Hepatocyte (in vitro differentiated cells): ENCODE results near the gene BRDT. TPM values are rescaled to one million over a fixed set of nuclear protein-coding genes. Genes with fewer than 3 reads are reported as not detected.
A peak's percentile ranks its signal among the peaks of the same experiment; 100 is the strongest.

Experiments used
- DNase-seq: peaks from one replicate; pipeline ENCODE4 v3.0.0-alpha.2; 2016; ENCODE audit warnings: low spot score
- H2AFZ ChIP-seq: fragments of 200-600 bp; sonication (generic); 2 replicates; pipeline ENCODE4 v1.6.0; 2016; ENCODE audit warnings: antibody characterized with exemption, mild to moderate bottlenecking
- H3K27ac ChIP-seq: fragments of 200-600 bp; sonication (generic); 2 replicates; pipeline ENCODE4 v1.5.1; 2016; ENCODE audit warnings: mild to moderate bottlenecking
- H3K27me3 ChIP-seq: fragments of 200-600 bp; sonication (generic); 2 replicates; pipeline ENCODE4 v1.6.1; 2016
- H3K36me3 ChIP-seq: fragments of 200-600 bp; sonication (generic); replicated peaks from 2 replicates; pipeline ENCODE4 v1.5.1; 2016; ENCODE audit warnings: low read depth; ENCODE audit not compliant: insufficient read depth
- H3K4me1 ChIP-seq: fragments of 200-600 bp; sonication (generic); 2 replicates; pipeline ENCODE4 v1.5.1; 2016; ENCODE audit warnings: mild to moderate bottlenecking, moderate library complexity; ENCODE audit not compliant: insufficient read depth
- H3K4me2 ChIP-seq: fragments of 200-600 bp; sonication (generic); 2 replicates; pipeline ENCODE4 v1.6.0; 2016
- H3K4me3 ChIP-seq: fragments of 200-600 bp; sonication (generic); 2 replicates; pipeline ENCODE4 v1.5.1; 2016; ENCODE audit warnings: mild to moderate bottlenecking
- H3K79me2 ChIP-seq: fragments of 200-600 bp; sonication (generic); 2 replicates; pipeline ENCODE4 v1.6.0; 2017; ENCODE audit warnings: mild to moderate bottlenecking
- H3K9me2 ChIP-seq: fragments of 200-600 bp; sonication (generic); replicated peaks from 2 replicates; pipeline ENCODE4 v1.6.0; 2017; ENCODE audit warnings: mild to moderate bottlenecking; ENCODE audit not compliant: insufficient read depth
- H3K9me3 ChIP-seq: fragments of 200-600 bp; sonication (generic); 2 replicates; pipeline ENCODE4 v1.5.1; 2016; ENCODE audit warnings: low read depth, mild to moderate bottlenecking
- H4K20me1 ChIP-seq: fragments of 200-600 bp; sonication (generic); 2 replicates; pipeline ENCODE4 v1.6.0; 2016; ENCODE audit warnings: mild to moderate bottlenecking; ENCODE audit not compliant: insufficient read depth, poor library complexity, severe bottlenecking
- CTCF ChIP-seq: fragments of 200-600 bp; sonication (generic); IDR thresholded peaks from 2 replicates; pipeline ENCODE4 v1.5.1; 2016; ENCODE audit warnings: antibody characterized with exemption, mild to moderate bottlenecking; ENCODE audit not compliant: poor library complexity
- EZH2 ChIP-seq: fragments of 200-600 bp; sonication (generic); IDR thresholded peaks from 2 replicates; pipeline ENCODE4 v1.6.1; 2016; ENCODE audit warnings: antibody characterized with exemption, mild to moderate bottlenecking, borderline replicate concordance
- EZH2phosphoT487 ChIP-seq: fragments of 200-600 bp; sonication (generic); IDR thresholded peaks from one replicate; pipeline ENCODE4 v1.6.1; 2018; ENCODE audit warnings: antibody characterized with exemption, mild to moderate bottlenecking, low read depth, moderate library complexity; ENCODE audit not compliant: unreplicated experiment, severe bottlenecking
- WGBS: methylation state at CpG from one replicate; pipeline ENCODE4 v1.1.6; 2016; ENCODE audit warnings: low lambda C conversion rate; ENCODE audit errors: missing lambda C conversion rate; 5-methylcytosine and 5-hydroxymethylcytosine counted together
- polyA plus RNA-seq: library from polyadenylated mRNA; unstranded; fragments of >200 nt; fragmentation: Nextera tagmentation; extraction: Ambion mirVana; gene quantifications from 2 replicates; pipeline ENCODE4 v1.2.1, GENCODE V29; 2016
- total RNA-seq: library from RNA; depleted of rRNA; stranded (reverse); fragments of >200 nt; gene quantifications from 2 replicates; pipeline ENCODE4 v1.2.3, GENCODE V29; 2014

BRDT gene
- total and polyA plus RNA-seq, 2 experiments from 2014 or later: not detected

DNA sequence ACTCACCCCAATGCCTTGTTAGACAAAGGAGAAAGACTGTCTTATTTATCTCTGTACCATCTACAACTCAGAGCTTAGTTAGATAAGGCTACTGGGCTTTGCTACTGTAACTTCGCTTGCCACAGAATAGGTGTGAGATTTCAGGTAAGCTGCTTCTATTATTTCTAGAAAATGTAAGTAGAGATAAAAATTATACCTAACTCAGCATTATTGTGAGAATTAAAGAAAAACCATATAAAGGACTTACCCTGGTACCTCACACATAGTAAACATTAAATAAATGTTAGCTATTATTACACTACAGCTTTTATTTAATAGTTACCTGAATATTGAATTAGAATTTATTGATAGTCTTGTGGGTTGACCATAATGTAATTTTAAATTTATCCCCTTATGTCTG, 44.1 kb downstream of the BRDT start:
- no peaks in the 10 kb centered on the region for H3K9me3 ChIP-seq
- no peaks in the 10 kb centered on the region for H4K20me1 ChIP-seq
- H3K27ac ChIP-seq: no peak overlapping the region
- TF ChIP-seq EZH2phosphoT487 (no peak), EZH2 (no peak), CTCF (no peak)
- H3K9me2 ChIP-seq: no peaks in the 10 kb centered on the region
- no peak overlapping the region for H2AFZ ChIP-seq
- H3K4me3 ChIP-seq: no peak overlapping the region
- peaks cover 3% of the 10 kb centered on the region for H3K27me3 ChIP-seq
- H3K4me1 ChIP-seq: no peaks in the 10 kb centered on the region
- 80% methylated on average over 1 of the region's 1 CpG for WGBS
- no peaks in the 10 kb centered on the region for H3K79me2 ChIP-seq
- DNase-seq: no peak
- H3K4me2 ChIP-seq: no peak overlapping the region
- H3K36me3 ChIP-seq: no peaks in the 10 kb centered on the region

- H3K27me3 ChIP-seq: peaks cover 3% of the 10 kb centered on the region
- DNase-seq: peak; percentile 58
- H3K4me3 ChIP-seq: no peak overlapping the region
- no peaks in the 10 kb centered on the region for H3K79me2 ChIP-seq
- H3K9me2 ChIP-seq: no peaks in the 10 kb centered on the region
- H2AFZ ChIP-seq: no peak overlapping the region
- no peaks in the 10 kb centered on the region for H4K20me1 ChIP-seq
- no peaks in the 10 kb centered on the region for H3K36me3 ChIP-seq
- H3K9me3 ChIP-seq: no peaks in the 10 kb centered on the region
- H3K4me2 ChIP-seq: no peak overlapping the region
- 67% methylated on average over 1 of the region's 1 CpG for WGBS
- no peak overlapping the region for H3K27ac ChIP-seq
- TF ChIP-seq CTCF: peak; percentile 74
- TF ChIP-seq EZH2: no peak
- TF ChIP-seq EZH2phosphoT487: no peak
- no peaks in the 10 kb centered on the region for H3K4me1 ChIP-seq
Measured at GRCh38 chr1:91997607-91998195, 48.5 kb downstream of the BRDT start.

- Histone ChIP-seq H4K20me1 (no peaks in the 10 kb centered on the region), H3K9me2 (no peaks in the 10 kb centered on the region), H3K4me3 (no peak overlapping the region), H3K4me1 (no peaks in the 10 kb centered on the region), H3K27ac (no peak overlapping the region), H3K79me2 (no peaks in the 10 kb centered on the region), H3K4me2 (no peak overlapping the region), H3K27me3 (no peaks in the 10 kb centered on the region), H3K9me3 (no peaks in the 10 kb centered on the region), H2AFZ (no peak overlapping the region), H3K36me3 (no peaks in the 10 kb centered on the region)
- no peak for DNase-seq
- TF ChIP-seq EZH2 (no peak), EZH2phosphoT487 (no peak), CTCF (no peak)
Measured at GRCh38 chr1:92004129-92004528, 54.9 kb downstream of the BRDT start.

DNA sequence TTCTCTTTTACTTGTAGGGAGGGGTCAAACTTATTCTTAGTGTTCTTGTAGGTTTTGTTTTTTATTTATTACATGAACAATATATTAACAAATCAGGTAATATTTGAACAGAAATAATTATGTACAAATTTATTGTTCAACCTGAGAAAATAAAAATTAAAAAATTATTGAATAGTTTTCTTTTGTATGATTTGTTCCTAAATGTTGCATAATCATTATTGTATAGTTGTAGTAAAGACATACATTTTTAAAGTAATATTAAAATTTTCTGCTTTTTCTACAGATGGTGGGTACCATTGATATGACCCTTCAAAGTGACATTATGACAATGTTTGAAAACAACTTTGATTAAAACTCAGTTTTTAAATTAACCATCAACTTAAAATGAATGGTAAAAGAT, 64.7 kb downstream of the BRDT start:
- no peaks in the 10 kb centered on the region for H3K9me2 ChIP-seq
- no peak overlapping the region for H3K4me2 ChIP-seq
- H3K4me3 ChIP-seq: no peak overlapping the region
- no peaks in the 10 kb centered on the region for H3K9me3 ChIP-seq
- no peaks in the 10 kb centered on the region for H4K20me1 ChIP-seq
- H3K4me1 ChIP-seq: no peaks in the 10 kb centered on the region
- no peak for DNase-seq
- TF ChIP-seq CTCF (no peak), EZH2 (no peak), EZH2phosphoT487 (no peak)
- no peaks in the 10 kb centered on the region for H3K36me3 ChIP-seq
- no peaks in the 10 kb centered on the region for H3K79me2 ChIP-seq
- no peak overlapping the region for H2AFZ ChIP-seq
- no peaks in the 10 kb centered on the region for H3K27me3 ChIP-seq
- H3K27ac ChIP-seq: no peak overlapping the region
